OCI-LY3 (cell line): ENCODE data around the gene IKZF4.

ENCODE experiments used
- H2AFZ ChIP-seq: fragments of 200-600, 300-600 bp; shearing (Covaris generic); 2 replicates; pipeline ENCODE4 v1.6.0; 2014; ENCODE audit warnings: antibody characterized with exemption, low read depth, low read length
- H3K27ac ChIP-seq: fragments of 200-600, 300-600 bp; sonication (generic); 2 replicates; pipeline ENCODE4 v1.5.1; 2014; ENCODE audit warnings: mild to moderate bottlenecking, low read length, moderate library complexity, mixed read lengths
- H3K27me3 ChIP-seq: fragments of 200-600, 300-600 bp; sonication (generic); 2 replicates; pipeline ENCODE4 v1.6.1; 2014; ENCODE audit warnings: low read depth, low read length, mixed read lengths
- H3K36me3 ChIP-seq: fragments of 200-600, 300-600 bp; sonication (generic); replicated peaks from 2 replicates; pipeline ENCODE3; 2014; ENCODE audit warnings: low read depth, low read length, mixed read lengths
- H3K4me1 ChIP-seq: fragments of 300-600, 200-600 bp; sonication (generic); 2 replicates; pipeline ENCODE4 v1.6.1; 2014; ENCODE audit warnings: low read length, mixed read lengths
- H3K4me2 ChIP-seq: fragments of 200-600, 300-600 bp; sonication (generic); 2 replicates; pipeline ENCODE4 v1.6.1; 2014; ENCODE audit warnings: low read length, mixed read lengths
- H3K4me3 ChIP-seq: fragments of 300-600, 200-600 bp; sonication (generic); 2 replicates; pipeline ENCODE4 v1.5.1; 2014; ENCODE audit warnings: antibody characterized with exemption, mild to moderate bottlenecking, low read length, moderate library complexity
- H3K79me2 ChIP-seq: fragments of 300-600, 200-600 bp; shearing (Covaris generic); 2 replicates; pipeline ENCODE4 v1.6.1; 2014; ENCODE audit warnings: mild to moderate bottlenecking, low read length, mixed read lengths
- H3K9ac ChIP-seq: fragments of 300-600, 200-600 bp; shearing (Covaris generic); 2 replicates; pipeline ENCODE4 v1.6.0; 2014; ENCODE audit warnings: mild to moderate bottlenecking, low read length, moderate library complexity
- H3K9me3 ChIP-seq: fragments of 200-600, 300-600 bp; shearing (Covaris generic); 2 replicates; pipeline ENCODE4 v1.6.1; 2014; ENCODE audit warnings: low read length, mixed read lengths; ENCODE audit not compliant: insufficient read depth
- H4K20me1 ChIP-seq: fragments of 200-600, 300-600 bp; sonication (generic); 2 replicates; pipeline ENCODE4 v1.6.1; 2016; ENCODE audit warnings: low read length, mixed read lengths; ENCODE audit not compliant: insufficient read depth
- EZH2phosphoT487 ChIP-seq: fragments of 200-600 bp; shearing (Covaris generic); IDR thresholded peaks from 2 replicates; pipeline ENCODE4 v1.6.1; 2018; ENCODE audit warnings: antibody characterized with exemption, mixed run types, low read depth
- TF ChIP-seq, protein P1 (sequence below): fragments of 200-600, 300-600 bp; sonication (generic); IDR thresholded peaks from 2 replicates; pipeline ENCODE4 v1.5.1; 2014; ENCODE audit warnings: antibody characterized with exemption, low read length, low read depth

Gene IKZF4

GRCh38 chr12:56031987-56032386 is 11.1 kb downstream of the IKZF4 start:
- Histone ChIP-seq H3K27ac (no peak overlapping the region), H3K4me1 (no peaks in the 10 kb centered on the region), H3K27me3 (no peaks in the 10 kb centered on the region)

DNA sequence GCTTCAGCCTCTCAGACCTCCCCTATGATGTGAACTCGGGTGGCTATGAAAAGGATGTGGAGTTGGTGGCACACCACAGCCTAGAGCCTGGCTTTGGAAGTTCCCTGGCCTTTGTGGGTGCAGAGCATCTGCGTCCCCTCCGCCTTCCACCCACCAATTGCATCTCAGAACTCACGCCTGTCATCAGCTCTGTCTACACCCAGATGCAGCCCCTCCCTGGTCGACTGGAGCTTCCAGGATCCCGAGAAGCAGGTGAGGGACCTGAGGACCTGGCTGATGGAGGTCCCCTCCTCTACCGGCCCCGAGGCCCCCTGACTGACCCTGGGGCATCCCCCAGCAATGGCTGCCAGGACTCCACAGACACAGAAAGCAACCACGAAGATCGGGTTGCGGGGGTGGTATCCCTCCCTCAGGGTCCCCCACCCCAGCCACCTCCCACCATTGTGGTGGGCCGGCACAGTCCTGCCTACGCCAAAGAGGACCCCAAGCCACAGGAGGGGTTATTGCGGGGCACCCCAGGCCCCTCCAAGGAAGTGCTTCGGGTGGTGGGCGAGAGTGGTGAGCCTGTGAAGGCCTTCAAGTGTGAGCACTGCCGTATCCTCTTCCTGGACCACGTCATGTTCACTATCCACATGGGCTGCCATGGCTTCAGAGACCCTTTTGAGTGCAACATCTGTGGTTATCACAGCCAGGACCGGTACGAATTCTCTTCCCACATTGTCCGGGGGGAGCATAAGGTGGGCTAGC is 13.9 kb downstream of the IKZF4 start:
- Histone ChIP-seq H3K4me3 (no peak overlapping the region), H3K27me3 (no peaks in the 10 kb centered on the region), H3K4me2 (no peak overlapping the region), H3K36me3 (no peaks in the 10 kb centered on the region), H3K4me1 (no peaks in the 10 kb centered on the region), H3K9me3 (no peaks in the 10 kb centered on the region), H3K9ac (no peak overlapping the region), H3K79me2 (no peaks in the 10 kb centered on the region), H3K27ac (no peak overlapping the region), H2AFZ (no peak overlapping the region), H4K20me1 (no peaks in the 10 kb centered on the region)
- TF ChIP-seq, protein P1, sequence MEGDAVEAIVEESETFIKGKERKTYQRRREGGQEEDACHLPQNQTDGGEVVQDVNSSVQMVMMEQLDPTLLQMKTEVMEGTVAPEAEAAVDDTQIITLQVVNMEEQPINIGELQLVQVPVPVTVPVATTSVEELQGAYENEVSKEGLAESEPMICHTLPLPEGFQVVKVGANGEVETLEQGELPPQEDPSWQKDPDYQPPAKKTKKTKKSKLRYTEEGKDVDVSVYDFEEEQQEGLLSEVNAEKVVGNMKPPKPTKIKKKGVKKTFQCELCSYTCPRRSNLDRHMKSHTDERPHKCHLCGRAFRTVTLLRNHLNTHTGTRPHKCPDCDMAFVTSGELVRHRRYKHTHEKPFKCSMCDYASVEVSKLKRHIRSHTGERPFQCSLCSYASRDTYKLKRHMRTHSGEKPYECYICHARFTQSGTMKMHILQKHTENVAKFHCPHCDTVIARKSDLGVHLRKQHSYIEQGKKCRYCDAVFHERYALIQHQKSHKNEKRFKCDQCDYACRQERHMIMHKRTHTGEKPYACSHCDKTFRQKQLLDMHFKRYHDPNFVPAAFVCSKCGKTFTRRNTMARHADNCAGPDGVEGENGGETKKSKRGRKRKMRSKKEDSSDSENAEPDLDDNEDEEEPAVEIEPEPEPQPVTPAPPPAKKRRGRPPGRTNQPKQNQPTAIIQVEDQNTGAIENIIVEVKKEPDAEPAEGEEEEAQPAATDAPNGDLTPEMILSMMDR: no peak
- TF ChIP-seq EZH2phosphoT487: no peak

More at GRCh38 chr12:56031987-56032386, 11.1 kb downstream of the IKZF4 start:
- Histone ChIP-seq H2AFZ (no peak overlapping the region), H3K9me3 (no peaks in the 10 kb centered on the region), H3K79me2 (no peaks in the 10 kb centered on the region), H3K36me3 (no peaks in the 10 kb centered on the region), H3K4me2 (no peak overlapping the region), H4K20me1 (no peaks in the 10 kb centered on the region), H3K9ac (no peak overlapping the region), H3K4me3 (no peak overlapping the region)
- TF ChIP-seq EZH2phosphoT487: no peak
- TF ChIP-seq, protein P1: no peak

DNA sequence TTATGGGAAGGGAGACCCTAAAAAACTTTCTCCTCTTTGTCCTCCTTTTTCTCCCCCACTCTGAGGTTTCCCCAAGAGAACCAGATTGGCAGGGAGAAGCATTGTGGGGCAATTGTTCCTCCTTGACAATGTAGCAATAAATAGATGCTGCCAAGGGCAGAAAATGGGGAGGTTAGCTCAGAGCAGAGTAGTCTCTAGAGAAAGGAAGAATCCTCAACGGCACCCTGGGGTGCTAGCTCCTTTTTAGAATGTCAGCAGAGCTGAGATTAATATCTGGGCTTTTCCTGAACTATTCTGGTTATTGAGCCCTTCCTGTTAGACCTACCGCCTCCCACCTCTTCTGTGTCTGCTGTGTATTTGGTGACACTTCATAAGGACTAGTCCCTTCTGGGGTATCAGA is 16.3 kb downstream of the IKZF4 start:
- no peaks in the 10 kb centered on the region for H3K36me3 ChIP-seq

GRCh38 chr12:56038022-56038655 is 17.3 kb downstream of the IKZF4 start:
- no peaks in the 10 kb centered on the region for H3K27me3 ChIP-seq
- H3K4me3 ChIP-seq: no peak overlapping the region
- H2AFZ ChIP-seq: no peak overlapping the region
- H3K9me3 ChIP-seq: no peaks in the 10 kb centered on the region
- TF ChIP-seq, protein P1: no peak
- TF ChIP-seq EZH2phosphoT487: no peak
- H4K20me1 ChIP-seq: peaks cover 7% of the 10 kb centered on the region
- H3K9ac ChIP-seq: no peak overlapping the region
- H3K36me3 ChIP-seq: peaks cover 9% of the 10 kb centered on the region
- H3K4me2 ChIP-seq: no peak overlapping the region
- H3K79me2 ChIP-seq: peaks cover 14% of the 10 kb centered on the region
- no peak overlapping the region for H3K27ac ChIP-seq
- H3K4me1 ChIP-seq: peaks cover 10% of the 10 kb centered on the region

More for the DNA sequence above, 16.3 kb downstream of the IKZF4 start:
- no peak overlapping the region for H3K27ac ChIP-seq
- H3K9ac ChIP-seq: no peak overlapping the region
- TF ChIP-seq, protein P1: no peak
- no peak for TF ChIP-seq EZH2phosphoT487
- H2AFZ ChIP-seq: no peak overlapping the region
- no peaks in the 10 kb centered on the region for H3K27me3 ChIP-seq
- H3K9me3 ChIP-seq: no peaks in the 10 kb centered on the region
- peaks cover 6% of the 10 kb centered on the region; the same call in 1 of the 2 replicates for H3K4me1 ChIP-seq
- H3K4me3 ChIP-seq: no peak overlapping the region
- peaks cover 5% of the 10 kb centered on the region for H3K79me2 ChIP-seq
- H4K20me1 ChIP-seq: no peaks in the 10 kb centered on the region
- no peak overlapping the region for H3K4me2 ChIP-seq
